Lung (tissue), 12 donors: ENCODE measurements around the gene RAB12. TPM values are rescaled to one million over a fixed set of nuclear protein-coding genes. Genes with fewer than 3 reads are reported as not detected.

Experiments
- ATAC-seq: fragments of 200-7000 bp; cut with Tn5 transposase; one replicate; pipeline ENCODE4 v1.9.1; 2020; ENCODE audit warnings: moderate number of reproducible peaks; ENCODE audit not compliant: insufficient read depth, low FRiP score
- DNase-seq, 3 donors: peaks; one replicate each; pipeline ENCODE4 v3.0.0-alpha.2; 2013 to 2017
- H3K27ac ChIP-seq, 2 donors: one replicate each; pipeline ENCODE4 v1.5.1; 2013; ENCODE audit warnings: mild to moderate bottlenecking in 2 of 2, moderate library complexity in 2 of 2, control low read depth in 1 of 2, inconsistent platforms in 1 of 2, low read depth in 1 of 2, low read length in 1 of 2
- H3K27me3 ChIP-seq, 3 donors: one replicate each; pipeline ENCODE4 v1.5.1; 2013; ENCODE audit warnings: low read length in 2 of 3; ENCODE audit not compliant: control insufficient read depth in 3 of 3, insufficient read depth in 3 of 3
- H3K36me3 ChIP-seq, 4 donors: one replicate each; pipeline ENCODE4 v1.5.1; 2013; ENCODE audit warnings: low read length in 4 of 4, mild to moderate bottlenecking in 1 of 4, moderate library complexity in 1 of 4; ENCODE audit not compliant: control insufficient read depth in 4 of 4, insufficient read depth in 4 of 4
- H3K4me1 ChIP-seq, 5 donors: one replicate each; pipeline ENCODE4 v1.5.1; 2013; ENCODE audit warnings: low read length in 5 of 5, mild to moderate bottlenecking in 2 of 5, moderate library complexity in 1 of 5; ENCODE audit not compliant: control insufficient read depth in 5 of 5, insufficient read depth in 5 of 5
- H3K4me3 ChIP-seq: one replicate; pipeline ENCODE4 v1.5.1; 2013; ENCODE audit warnings: mild to moderate bottlenecking, control low read depth, moderate library complexity
- H3K9ac ChIP-seq, 2 donors: one replicate each; pipeline ENCODE4 v1.5.1; 2013; ENCODE audit warnings: low read length in 2 of 2, control low read depth in 1 of 2; ENCODE audit not compliant: insufficient read depth in 1 of 2
- H3K9me3 ChIP-seq, 4 donors: one replicate each; pipeline ENCODE4 v1.5.1; 2013; ENCODE audit warnings: low read length in 3 of 4, mild to moderate bottlenecking in 1 of 4, moderate library complexity in 1 of 4; ENCODE audit not compliant: control insufficient read depth in 4 of 4, insufficient read depth in 3 of 4
- WGBS, 2 donors: extraction: QIAGEN DNeasy Blood & Tissue Kit; methylation state at CpG; one replicate each; pipeline ENCODE4 v1.1.7; 2013; 5-methylcytosine and 5-hydroxymethylcytosine counted together
- polyA plus RNA-seq, 2 donors: library from polyadenylated mRNA; stranded (reverse); fragments of 200-250 nt; gene quantifications; one replicate each; pipeline ENCODE4 v1.2.1, GENCODE V29; 2013
- total RNA-seq, 2 donors: library from RNA; depleted of rRNA in 1 of 2; stranded (reverse); fragments of >200 nt in 1 of 2; gene quantifications; one replicate each; pipeline ENCODE4 v1.2.1, GENCODE V29; 2014 to 2021
- TF ChIP-seq, protein P1 (sequence below): IDR thresholded peaks from 2 replicates; pipeline ENCODE4 v1.5.1; 2012; ENCODE audit warnings: mild to moderate bottlenecking; ENCODE audit errors: control extremely low read depth, extremely low read depth
- donor health status: control.
- donor health status: control.
- donor health status: Bipolar disorder and iron deficiency.
- donor health status: healthy.
- donor health status: DM: yes; HTN: yes; CAD: no.

Gene RAB12
- total and polyA plus RNA-seq, 4 donors: 26.7 to 74.5 (median 39.2) TPM

- DNase-seq (no peak), ATAC-seq (no peak)
- Histone ChIP-seq H3K36me3 (peaks cover 0 to 6% (median 2%) of the 10 kb centered on the region in 4 donors), H3K9me3 (no peaks in the 10 kb centered on the region), H3K4me1 (peaks cover 0 to 31% (median 14%) of the 10 kb centered on the region in 5 donors), H3K9ac (no peak overlapping the region), H3K27ac (no peak overlapping the region), H3K4me3 (no peak overlapping the region), H3K27me3 (no peaks in the 10 kb centered on the region)
- WGBS, 2 donors: 92 to 93% methylated on average over 12 of the region's 12 CpGs
- TF ChIP-seq, protein P1, sequence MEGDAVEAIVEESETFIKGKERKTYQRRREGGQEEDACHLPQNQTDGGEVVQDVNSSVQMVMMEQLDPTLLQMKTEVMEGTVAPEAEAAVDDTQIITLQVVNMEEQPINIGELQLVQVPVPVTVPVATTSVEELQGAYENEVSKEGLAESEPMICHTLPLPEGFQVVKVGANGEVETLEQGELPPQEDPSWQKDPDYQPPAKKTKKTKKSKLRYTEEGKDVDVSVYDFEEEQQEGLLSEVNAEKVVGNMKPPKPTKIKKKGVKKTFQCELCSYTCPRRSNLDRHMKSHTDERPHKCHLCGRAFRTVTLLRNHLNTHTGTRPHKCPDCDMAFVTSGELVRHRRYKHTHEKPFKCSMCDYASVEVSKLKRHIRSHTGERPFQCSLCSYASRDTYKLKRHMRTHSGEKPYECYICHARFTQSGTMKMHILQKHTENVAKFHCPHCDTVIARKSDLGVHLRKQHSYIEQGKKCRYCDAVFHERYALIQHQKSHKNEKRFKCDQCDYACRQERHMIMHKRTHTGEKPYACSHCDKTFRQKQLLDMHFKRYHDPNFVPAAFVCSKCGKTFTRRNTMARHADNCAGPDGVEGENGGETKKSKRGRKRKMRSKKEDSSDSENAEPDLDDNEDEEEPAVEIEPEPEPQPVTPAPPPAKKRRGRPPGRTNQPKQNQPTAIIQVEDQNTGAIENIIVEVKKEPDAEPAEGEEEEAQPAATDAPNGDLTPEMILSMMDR: no peak
Observed at GRCh38 chr18:8614875-8615274, 5.6 kb downstream of the RAB12 start.

- DNase-seq: peak; percentile 28 to 87 (median 85)
- Histone ChIP-seq H3K27me3 (no peaks in the 10 kb centered on the region), H3K4me3 (no peak overlapping the region), H3K36me3 (peaks cover 0 to 6% (median 2%) of the 10 kb centered on the region in 4 donors), H3K4me1 (peaks cover 0 to 26% (median 15%) of the 10 kb centered on the region in 5 donors), H3K9me3 (no peaks in the 10 kb centered on the region), H3K9ac (peak overlapping the region in 1 of 2 donors; percentile 47), H3K27ac (no peak overlapping the region)
- ATAC-seq: no peak
- TF ChIP-seq, protein P1: no peak
- 44 to 46% methylated on average over 4 of the region's 4 CpGs for WGBS, 2 donors
Observed at GRCh38 chr18:8615397-8616027, 6.3 kb downstream of the RAB12 start.

GRCh38 chr18:8616028-8616401, 6.8 kb downstream of the RAB12 start:
- TF ChIP-seq, protein P1: no peak
- Histone ChIP-seq H3K27me3 (no peaks in the 10 kb centered on the region), H3K4me1 (peaks cover 0 to 22% (median 19%) of the 10 kb centered on the region in 5 donors), H3K4me3 (no peak overlapping the region), H3K9me3 (no peaks in the 10 kb centered on the region), H3K9ac (no peak overlapping the region), H3K36me3 (peaks cover 0 to 6% (median 2%) of the 10 kb centered on the region in 4 donors), H3K27ac (no peak overlapping the region)
- 60 to 71% methylated on average over 4 of the region's 4 CpGs for WGBS, 2 donors
- DNase-seq (peak in 1 of 3 donors; percentile 20), ATAC-seq (no peak)
